ENCODE results near the gene VASH1.

- TF ChIP-seq GATA3 (IDR thresholded peaks at IDR 0.05; ENCODE audit: low read depth, low read length), result no peak
- no peak for TF ChIP-seq GATA2 (IDR thresholded peaks at IDR 0.05; ENCODE audit: low read depth, low read length)
These were observed 66.5 kb downstream of the VASH1 start for GRCh38 chr14:76827696-76828296.
